ENCODE measurements around the gene GJA3. TPM values are rescaled to one million over a fixed set of nuclear protein-coding genes. Genes with fewer than 3 reads are reported as not detected.

The GJA3 gene
- total RNA-seq, 1 donor from 2014 or later = 0.59 TPM

- Histone ChIP-seq H3K27ac (ENCODE audit: low read depth, low read length) (no peak overlapping the region), H2AFZ (ENCODE audit: low read depth, low read length) (no peak overlapping the region), H3K9me3 (ENCODE audit: insufficient read depth, low read depth, low read length) (peaks cover 3% of the 10 kb centered on the region), H3K4me1 (ENCODE audit: insufficient read depth, low read length) (no peaks in the 10 kb centered on the region), H3K4me2 (ENCODE audit: low read length) (peak overlapping the region; percentile 19), H3K9ac (ENCODE audit: low read length) (no peak overlapping the region), H3K36me3 (ENCODE audit: insufficient read depth, low read length) (no peaks in the 10 kb centered on the region), H3K4me3 (ENCODE audit: insufficient read depth, low read depth, low read length) (no peak overlapping the region), H3K27me3 (ENCODE audit: insufficient read depth, low read length) (peaks cover 59% of the 10 kb centered on the region), H3K79me2 (ENCODE audit: insufficient read depth, low read length) (no peaks in the 10 kb centered on the region), H4K20me1 (ENCODE audit: insufficient read depth, low read length) (no peaks in the 10 kb centered on the region)
- peaks cover 4% of the 10 kb centered on the region for H3K36me3 Mint-ChIP-seq (ENCODE audit: low read depth, unreplicated experiment)
- H3K4me3 Mint-ChIP-seq (ENCODE audit: unreplicated experiment) = no peak overlapping the region
- FAIRE-seq (no peak), DNase-seq (ENCODE audit: low read depth) (no peak)
- no peaks in the 10 kb centered on the region for H3K9me3 Mint-ChIP-seq (ENCODE audit: unreplicated experiment)
- H3K4me1 Mint-ChIP-seq (ENCODE audit: low read depth, unreplicated experiment) = no peaks in the 10 kb centered on the region
- peaks cover 56% of the 10 kb centered on the region for H3K27me3 Mint-ChIP-seq (ENCODE audit: low read depth, unreplicated experiment)
- H3K27ac Mint-ChIP-seq (ENCODE audit: unreplicated experiment) = no peak overlapping the region
- TF ChIP-seq CTCF (IDR thresholded peaks at IDR 0.05; ENCODE audit: insufficient read depth, low read depth, low read length) = no peak
- peak; percentile 89 for TF ChIP-seq EZH2 (IDR thresholded peaks at IDR 0.05; ENCODE audit: insufficient read depth, low read length)
These were observed 18.6 kb downstream of the GJA3 start for GRCh38 chr13:20142023-20142926.

- Histone ChIP-seq H3K36me3 (ENCODE audit: insufficient read depth, low read length) (no peaks in the 10 kb centered on the region), H3K79me2 (ENCODE audit: insufficient read depth, low read length) (no peaks in the 10 kb centered on the region), H3K4me2 (ENCODE audit: low read length) (peak overlapping the region; percentile 19), H3K9ac (ENCODE audit: low read length) (no peak overlapping the region), H3K9me3 (ENCODE audit: insufficient read depth, low read depth, low read length) (peaks cover 3% of the 10 kb centered on the region), H3K27ac (ENCODE audit: low read depth, low read length) (no peak overlapping the region), H3K4me1 (ENCODE audit: insufficient read depth, low read length) (no peaks in the 10 kb centered on the region), H4K20me1 (ENCODE audit: insufficient read depth, low read length) (no peaks in the 10 kb centered on the region), H2AFZ (ENCODE audit: low read depth, low read length) (no peak overlapping the region), H3K4me3 (ENCODE audit: insufficient read depth, low read depth, low read length) (no peak overlapping the region), H3K27me3 (ENCODE audit: insufficient read depth, low read length) (peaks cover 52% of the 10 kb centered on the region)
- H3K9me3 Mint-ChIP-seq (ENCODE audit: unreplicated experiment) = no peaks in the 10 kb centered on the region
- TF ChIP-seq CTCF (IDR thresholded peaks at IDR 0.05; ENCODE audit: insufficient read depth, low read depth, low read length) (no peak), EZH2 (IDR thresholded peaks at IDR 0.05; ENCODE audit: insufficient read depth, low read length) (no peak)
- H3K4me1 Mint-ChIP-seq (ENCODE audit: low read depth, unreplicated experiment) = no peaks in the 10 kb centered on the region
- H3K27me3 Mint-ChIP-seq (ENCODE audit: low read depth, unreplicated experiment) = peaks cover 52% of the 10 kb centered on the region
- H3K4me3 Mint-ChIP-seq (ENCODE audit: unreplicated experiment) = no peak overlapping the region
- FAIRE-seq = no peak
- DNase-seq (ENCODE audit: low read depth) = no peak
- H3K36me3 Mint-ChIP-seq (ENCODE audit: low read depth, unreplicated experiment) = peaks cover 4% of the 10 kb centered on the region
- H3K27ac Mint-ChIP-seq (ENCODE audit: unreplicated experiment) = no peak overlapping the region
These were observed 19.4 kb downstream of the GJA3 start for GRCh38 chr13:20141238-20142022.

Measured in astrocyte (in vitro differentiated cells and primary cell).